Measurements from ENCODE around the gene TERC.

Gene TERC

GRCh38 chr3:169764882-169765612, at the start of gene TERC:
TERC (minus strand) TSS chr3:169765060.
- H3K27ac ChIP-seq (ENCODE audit: low read depth, low read length, poor library complexity, severe bottlenecking) = peak within 1 kb of the TSS; percentile 90
- H3F3A ChIP-seq (ENCODE audit: insufficient read depth, low read length) = peaks cover 33% of the 10 kb centered on the region
- H3K27me3 ChIP-seq (ENCODE audit: insufficient read depth, low read length) = no peaks in the 10 kb centered on the region
- H3K4me2 ChIP-seq (ENCODE audit: low read length) = peak within 1 kb of the TSS; percentile 63
- no peaks in the 10 kb centered on the region for H3K79me2 ChIP-seq (ENCODE audit: insufficient read depth, low read length)
- H3K9ac ChIP-seq (ENCODE audit: low read length) = peak within 1 kb of the TSS; percentile 91
- H3K9me2 ChIP-seq (ENCODE audit: low read depth, low read length) = no peaks in the 10 kb centered on the region
- no peaks in the 10 kb centered on the region for H3K9me3 ChIP-seq (ENCODE audit: low read length)
- H2AFZ ChIP-seq (ENCODE audit: low read length) = 0 out of 2 replicates have a peak within 1 kb of the TSS, but pooled peaks have one; percentile 12
- H3K4me1 ChIP-seq (ENCODE audit: insufficient read depth, low read length, severe bottlenecking) = peaks cover 21% of the 10 kb centered on the region
- H4K20me1 ChIP-seq (ENCODE audit: insufficient read depth, low read length) = no peaks in the 10 kb centered on the region
- H3K36me3 ChIP-seq (ENCODE audit: insufficient read depth, low read length) = no peaks in the 10 kb centered on the region
- no peak for TF ChIP-seq EZH2 (IDR thresholded peaks at IDR 0.05; ENCODE audit: borderline replicate concordance, low read length)
- TF ChIP-seq CTCF (IDR thresholded peaks at IDR 0.05; ENCODE audit: low read length) = no peak; the same call in 1 of the 2 replicates
- peak within 1 kb of the TSS; percentile 79 for H3K4me3 ChIP-seq (ENCODE audit: low read depth, low read length, poor library complexity, severe bottlenecking)

GRCh38 chr3:169813757-169814517, 49.1 kb upstream of the TERC start:
- no peaks in the 10 kb centered on the region for H4K20me1 ChIP-seq (ENCODE audit: insufficient read depth, low read length)
- 0 out of 2 replicates have a peak, but pooled peaks cover 6% of the 10 kb centered on the region for H3F3A ChIP-seq (ENCODE audit: insufficient read depth, low read length)
- H3K4me1 ChIP-seq (ENCODE audit: insufficient read depth, low read length, severe bottlenecking) = peaks cover 37% of the 10 kb centered on the region
- H3K9ac ChIP-seq (ENCODE audit: low read length) = peak overlapping the region; percentile 57
- TF ChIP-seq CTCF (IDR thresholded peaks at IDR 0.05; ENCODE audit: low read length) (peak; percentile 96), EZH2 (IDR thresholded peaks at IDR 0.05; ENCODE audit: borderline replicate concordance, low read length) (no peak)
- no peak overlapping the region for H3K27ac ChIP-seq (ENCODE audit: low read depth, low read length, poor library complexity, severe bottlenecking)
- H3K9me2 ChIP-seq (ENCODE audit: low read depth, low read length) = no peaks in the 10 kb centered on the region
- peaks cover 6% of the 10 kb centered on the region; the same call in 1 of the 2 replicates for H3K27me3 ChIP-seq (ENCODE audit: insufficient read depth, low read length)
- H3K9me3 ChIP-seq (ENCODE audit: low read length) = peaks cover 8% of the 10 kb centered on the region
- peak overlapping the region; percentile 97 for H3K4me2 ChIP-seq (ENCODE audit: low read length)
- no peaks in the 10 kb centered on the region; the same call in 1 of the 2 replicates for H3K36me3 ChIP-seq (ENCODE audit: insufficient read depth, low read length)
- no peaks in the 10 kb centered on the region for H3K79me2 ChIP-seq (ENCODE audit: insufficient read depth, low read length)
- peak overlapping the region; percentile 65 for H3K4me3 ChIP-seq (ENCODE audit: low read depth, low read length, poor library complexity, severe bottlenecking)
- peak overlapping the region; percentile 98 for H2AFZ ChIP-seq (ENCODE audit: low read length)

GRCh38 chr3:169813278-169813677, 48.4 kb upstream of the TERC start:
- H3K4me2 ChIP-seq (ENCODE audit: low read length) = peak overlapping the region; percentile 97
- H3K27ac ChIP-seq (ENCODE audit: low read depth, low read length, poor library complexity, severe bottlenecking) = no peak overlapping the region
- TF ChIP-seq CTCF (IDR thresholded peaks at IDR 0.05; ENCODE audit: low read length) (no peak), EZH2 (IDR thresholded peaks at IDR 0.05; ENCODE audit: borderline replicate concordance, low read length) (no peak)
- H3K9me3 ChIP-seq (ENCODE audit: low read length) = peaks cover 8% of the 10 kb centered on the region
- no peaks in the 10 kb centered on the region for H3K9me2 ChIP-seq (ENCODE audit: low read depth, low read length)
- H3K36me3 ChIP-seq (ENCODE audit: insufficient read depth, low read length) = no peaks in the 10 kb centered on the region; the same call in 1 of the 2 replicates
- H3K9ac ChIP-seq (ENCODE audit: low read length) = peak overlapping the region; percentile 57
- peak overlapping the region; percentile 76; the same call in 1 of the 2 replicates for H2AFZ ChIP-seq (ENCODE audit: low read length)
- peak overlapping the region; percentile 65 for H3K4me3 ChIP-seq (ENCODE audit: low read depth, low read length, poor library complexity, severe bottlenecking)
- no peaks in the 10 kb centered on the region for H3K79me2 ChIP-seq (ENCODE audit: insufficient read depth, low read length)
- no peaks in the 10 kb centered on the region for H4K20me1 ChIP-seq (ENCODE audit: insufficient read depth, low read length)
- H3K27me3 ChIP-seq (ENCODE audit: insufficient read depth, low read length) = peaks cover 6% of the 10 kb centered on the region; the same call in 1 of the 2 replicates
- H3F3A ChIP-seq (ENCODE audit: insufficient read depth, low read length) = 0 out of 2 replicates have a peak, but pooled peaks cover 6% of the 10 kb centered on the region
- peaks cover 37% of the 10 kb centered on the region for H3K4me1 ChIP-seq (ENCODE audit: insufficient read depth, low read length, severe bottlenecking)

All from OCI-LY1 (cell line).